Central memory CD4-positive, alpha-beta T cell (primary cell): ENCODE measurements around the gene ZDHHC20.
"Not testable (repeated sequence)": the region's sequence is repeated elsewhere in the genome, so short reads cannot be mapped to it uniquely, and the experiment has no call there.

Experiments used
- DNase-seq: peaks from one replicate; pipeline ENCODE4 v3.0.0; 2022

ZDHHC20 gene

DNA sequence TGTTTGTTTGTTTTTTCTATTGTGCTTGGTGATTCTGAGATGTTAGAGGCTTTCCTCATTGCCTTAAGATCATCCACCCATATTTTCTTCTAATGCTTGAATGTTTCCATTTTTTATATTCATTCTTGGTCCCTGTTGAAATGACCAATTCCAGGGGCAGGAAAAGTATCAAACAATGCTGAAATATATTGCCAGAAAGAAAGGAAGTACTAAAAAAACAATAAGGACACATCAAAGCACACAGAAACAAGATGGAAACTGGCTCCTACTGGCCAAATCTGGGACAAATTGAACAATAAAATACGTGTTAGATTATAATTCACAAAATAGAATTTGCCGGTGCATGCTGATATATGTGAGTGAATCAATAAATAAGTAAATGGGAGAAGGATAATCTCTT is 23.9 kb downstream of the ZDHHC20 start:
- no peak for DNase-seq

DNA sequence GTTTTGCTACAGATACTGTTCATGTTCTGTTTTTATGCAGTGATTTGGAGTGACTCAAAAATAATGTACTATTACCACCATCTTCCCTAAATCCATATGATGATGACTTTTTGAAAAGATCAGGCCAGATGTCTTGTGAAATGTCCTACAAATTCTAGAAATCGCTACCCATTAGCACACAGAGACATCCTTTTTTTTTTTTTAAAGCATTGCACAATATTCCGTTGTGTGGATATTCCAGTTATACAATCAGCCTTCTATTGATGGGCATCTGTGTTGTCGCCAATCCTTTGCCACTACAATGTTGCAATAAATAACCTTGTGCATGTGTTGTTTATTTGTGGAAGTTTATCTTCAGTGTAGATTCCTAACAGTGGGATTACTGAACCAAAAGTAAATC is 24.5 kb downstream of the ZDHHC20 start:
- no peak for DNase-seq

DNA sequence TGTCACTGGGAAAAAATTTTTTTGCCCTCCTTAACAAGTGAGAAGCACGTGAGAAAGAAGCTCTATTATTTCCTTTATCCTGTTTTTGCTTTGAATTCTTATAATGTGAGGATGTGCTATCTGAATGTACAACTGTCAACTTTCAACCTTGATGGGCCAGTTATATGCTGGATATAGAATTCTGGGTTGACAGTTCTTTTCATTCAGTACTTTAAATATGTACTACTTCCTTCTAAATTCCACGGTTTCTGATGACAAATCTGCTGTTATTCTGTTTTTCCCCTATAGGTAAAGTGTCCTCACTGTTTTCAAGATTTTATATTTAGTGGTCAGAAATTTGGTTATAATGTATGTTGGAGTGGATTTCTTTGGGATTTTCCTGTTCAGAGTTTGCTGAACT is 29.9 kb downstream of the ZDHHC20 start:
- DNase-seq: no peak

DNA sequence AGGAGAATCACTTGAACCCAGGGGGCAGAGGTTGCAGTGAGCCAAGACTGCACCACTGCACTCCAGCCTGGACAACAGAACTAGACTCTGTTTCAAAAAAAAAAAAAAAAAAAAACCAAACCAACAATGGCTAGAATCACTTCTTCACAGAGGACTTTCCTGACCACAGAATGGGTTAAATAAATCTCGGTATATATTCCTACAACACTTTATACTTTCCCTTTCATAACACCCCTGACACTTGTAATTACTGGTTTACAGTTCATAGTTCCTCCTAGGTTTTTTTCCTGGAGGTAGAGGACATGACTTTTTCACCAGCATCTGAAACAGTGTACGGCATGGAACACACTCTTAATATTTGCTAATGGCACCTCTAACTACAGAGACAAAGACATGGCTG is 31.4 kb downstream of the ZDHHC20 start:
- DNase-seq: no peak

DNA sequence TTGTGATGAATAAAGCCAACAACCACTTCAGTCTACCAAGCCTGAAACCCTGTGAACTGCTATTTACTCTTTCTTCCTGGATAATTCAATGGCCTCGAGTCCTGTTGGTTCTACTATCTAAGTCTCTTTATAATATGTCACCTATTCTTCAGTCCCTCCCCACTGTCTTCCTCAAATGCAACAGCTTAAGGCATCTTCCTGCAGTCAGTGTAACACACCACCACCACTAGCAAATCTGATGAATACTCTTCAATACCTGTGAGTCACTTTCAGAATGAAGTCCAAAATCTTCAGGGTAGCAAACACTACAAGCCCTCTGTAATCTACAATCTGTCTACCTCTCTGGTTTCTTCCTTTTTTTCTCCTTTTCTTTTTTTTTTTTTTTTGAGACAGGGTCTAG is 32.9 kb downstream of the ZDHHC20 start:
- DNase-seq: no peak

DNA sequence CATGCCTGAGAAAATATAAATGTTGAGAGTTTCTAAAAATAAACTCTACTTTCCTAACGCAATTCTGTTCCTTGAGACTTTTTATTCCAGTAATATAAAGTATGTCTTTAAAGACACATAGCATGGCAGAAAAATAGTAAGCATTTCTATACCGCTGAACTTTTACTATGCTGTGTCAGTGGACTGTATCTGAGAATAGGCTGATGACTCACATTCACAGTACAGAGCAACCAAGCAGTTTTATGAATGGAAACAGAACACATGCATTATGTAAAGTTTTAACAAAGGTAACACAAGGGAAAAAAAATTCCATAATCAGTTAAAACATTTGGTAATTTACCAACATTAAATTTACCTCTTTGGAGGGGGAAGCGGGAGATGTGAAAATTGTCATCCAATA is 38.4 kb downstream of the ZDHHC20 start:
- no peak for DNase-seq

DNA sequence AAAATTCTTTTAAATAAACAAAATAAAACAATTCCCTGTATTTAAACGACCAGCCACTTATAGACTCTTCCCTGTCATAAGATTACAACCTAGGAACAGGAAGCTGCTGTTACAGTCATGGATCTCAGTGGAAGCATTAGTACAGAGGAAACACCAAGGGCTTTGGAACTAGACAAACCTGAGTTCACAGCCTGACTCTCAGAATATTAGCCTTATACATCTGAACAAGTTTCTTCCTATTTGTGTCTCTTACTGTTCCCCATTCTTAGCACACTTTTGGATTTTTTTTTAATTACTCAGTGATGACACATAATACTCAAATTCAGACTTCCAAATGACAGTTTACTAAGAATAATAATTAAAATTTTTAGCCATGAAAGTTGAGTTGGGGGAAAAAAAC is 46.1 kb downstream of the ZDHHC20 start:
- DNase-seq: no peak

DNA sequence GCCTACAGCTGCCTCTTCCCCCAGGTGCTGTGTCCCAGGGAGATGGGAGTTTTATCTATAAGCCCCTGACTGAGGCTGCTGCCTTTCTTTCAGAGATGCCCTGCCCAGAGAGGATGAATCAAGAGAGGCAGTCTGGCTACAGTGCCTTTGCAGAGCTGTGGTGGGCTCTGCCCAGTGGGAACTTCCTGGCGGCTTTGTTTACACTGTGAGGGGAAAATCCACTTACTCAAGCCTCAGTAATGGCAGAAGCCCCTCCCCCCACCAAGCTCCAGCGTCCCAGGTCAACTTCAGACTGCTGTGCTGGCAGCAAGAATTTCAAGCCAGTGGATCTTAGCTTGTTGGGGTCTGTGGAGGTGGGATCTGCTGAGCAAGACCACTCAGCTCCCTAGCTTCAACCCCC is 48.6 kb downstream of the ZDHHC20 start:
- DNase-seq: not testable (repeated sequence)

DNA sequence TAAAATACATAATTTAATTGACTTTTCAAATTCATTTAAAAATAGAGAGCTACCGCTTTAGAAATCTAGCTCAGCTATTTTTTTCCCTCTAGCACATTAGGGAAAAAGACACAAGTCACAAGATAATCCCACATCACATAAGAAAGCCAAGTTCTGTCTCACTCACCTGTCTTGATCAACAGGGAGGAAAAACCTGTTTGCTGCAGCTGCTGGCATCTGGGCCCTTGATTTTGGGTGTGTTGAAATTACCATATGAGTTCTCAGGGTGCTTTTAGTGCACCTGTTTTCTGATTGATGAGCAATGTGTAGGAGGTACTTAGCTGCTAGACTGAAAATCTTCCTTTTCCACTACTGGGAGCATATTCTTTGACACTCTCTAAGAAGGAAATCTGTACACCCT is 53.8 kb downstream of the ZDHHC20 start:
- DNase-seq: no peak

DNA sequence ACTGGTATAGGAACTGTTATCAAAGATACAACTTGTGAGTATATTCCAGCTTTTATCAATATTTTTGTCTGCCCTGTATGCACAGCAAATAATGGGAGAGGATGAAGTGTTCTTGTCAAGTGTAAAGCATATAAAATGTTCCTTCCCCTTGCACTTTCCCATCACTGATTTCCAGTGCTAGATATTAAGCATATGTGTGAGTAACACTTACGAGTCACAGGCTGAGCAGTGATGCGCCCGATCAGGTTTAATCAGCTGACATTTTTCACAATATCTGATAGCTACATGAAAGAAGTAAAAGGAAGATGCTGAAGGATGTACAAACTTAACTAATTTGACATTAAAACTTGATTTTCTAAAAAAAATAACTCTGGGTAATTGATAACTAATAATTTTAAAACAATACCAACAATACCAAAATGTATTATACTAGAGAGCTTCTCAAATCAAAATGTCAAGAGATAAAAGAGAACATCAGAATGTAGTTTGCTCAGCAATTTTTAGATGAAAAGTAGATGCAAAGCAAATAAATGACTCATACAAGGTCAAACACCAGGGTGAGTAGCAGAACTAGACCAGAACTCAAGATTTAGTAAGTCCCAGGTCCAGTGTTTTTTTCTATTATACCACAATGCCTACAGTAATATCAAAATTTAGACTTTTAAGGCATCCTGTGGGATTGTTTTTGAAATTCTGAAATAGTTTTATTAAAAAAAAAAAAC is 56.4 kb downstream of the ZDHHC20 start:
- no peak for DNase-seq

DNA sequence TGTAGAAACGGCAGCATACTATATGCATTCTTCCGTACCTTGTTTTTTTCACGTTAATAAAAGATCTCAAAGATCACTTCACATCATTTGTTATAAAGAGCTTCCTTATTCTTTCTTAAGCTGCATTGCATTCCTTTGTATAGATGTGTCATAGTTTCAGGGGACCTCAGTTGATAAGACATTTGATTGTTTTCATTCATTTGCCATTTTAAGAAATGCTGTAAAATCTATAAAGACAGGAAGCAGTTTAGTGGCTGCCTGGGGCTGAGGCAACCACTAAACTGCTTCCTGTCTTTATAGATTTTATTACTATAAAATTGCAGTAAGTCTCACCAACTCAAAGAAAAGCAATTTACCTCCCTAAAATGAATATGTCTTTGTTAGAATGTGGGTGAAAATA is 59.4 kb downstream of the ZDHHC20 start:
- DNase-seq: no peak

DNA sequence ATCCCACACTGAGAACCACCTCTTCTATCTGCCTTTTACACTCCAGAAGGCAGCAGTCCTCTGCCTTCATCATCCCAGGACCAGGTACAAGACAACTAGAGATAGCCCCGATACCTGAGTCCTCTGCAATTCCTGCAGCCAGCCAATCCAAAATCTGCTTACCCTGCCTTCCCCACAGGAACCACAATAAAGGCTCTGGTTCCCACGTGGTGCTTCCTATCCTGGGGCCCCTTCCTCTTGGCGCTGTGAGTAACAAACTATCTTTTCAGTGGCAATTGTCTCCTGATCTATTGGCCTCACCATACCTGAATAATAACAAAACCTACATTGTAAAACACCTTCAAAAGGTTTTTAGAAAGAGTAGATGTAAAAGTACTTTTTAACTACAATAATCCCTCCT is 63.1 kb downstream of the ZDHHC20 start:
- DNase-seq: peak; percentile 36

DNA sequence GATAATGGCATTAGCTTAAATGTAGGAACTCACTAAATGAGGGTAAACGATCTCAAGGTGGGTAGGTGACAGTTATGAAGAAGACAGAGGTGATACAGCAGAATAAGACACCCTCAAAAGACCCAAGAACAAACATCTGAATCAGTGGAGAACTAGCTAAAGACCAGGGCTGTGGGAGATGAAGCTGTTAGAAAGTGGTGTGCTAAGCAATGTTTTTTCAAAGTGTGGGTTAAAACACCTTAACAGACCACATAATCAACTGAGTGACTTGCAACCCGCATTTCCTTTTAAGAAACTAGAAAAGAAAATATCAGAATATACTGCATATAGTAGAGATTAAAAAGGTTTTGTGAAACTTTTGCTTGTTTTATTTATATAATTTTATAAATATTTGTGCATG is 70.0 kb downstream of the ZDHHC20 start:
- DNase-seq: no peak

DNA sequence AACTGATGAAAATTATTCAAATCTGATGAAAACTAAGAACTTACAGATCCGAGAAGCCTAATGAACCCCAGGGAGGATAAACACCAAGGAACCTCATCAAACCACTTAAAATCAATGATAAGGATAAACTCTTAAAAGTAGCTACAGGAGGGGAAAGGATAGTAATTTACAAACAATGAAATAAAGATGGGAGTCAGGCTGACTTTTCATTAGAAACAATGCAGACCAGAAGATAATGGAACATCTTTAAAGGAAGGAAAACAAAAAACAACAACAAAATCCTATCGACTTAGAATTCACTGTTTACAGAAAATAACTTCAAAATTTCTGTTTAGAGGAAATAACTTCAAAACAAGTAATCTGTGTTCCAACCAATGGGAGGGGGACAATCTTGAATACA is 73.4 kb downstream of the ZDHHC20 start:
- no peak for DNase-seq

DNA sequence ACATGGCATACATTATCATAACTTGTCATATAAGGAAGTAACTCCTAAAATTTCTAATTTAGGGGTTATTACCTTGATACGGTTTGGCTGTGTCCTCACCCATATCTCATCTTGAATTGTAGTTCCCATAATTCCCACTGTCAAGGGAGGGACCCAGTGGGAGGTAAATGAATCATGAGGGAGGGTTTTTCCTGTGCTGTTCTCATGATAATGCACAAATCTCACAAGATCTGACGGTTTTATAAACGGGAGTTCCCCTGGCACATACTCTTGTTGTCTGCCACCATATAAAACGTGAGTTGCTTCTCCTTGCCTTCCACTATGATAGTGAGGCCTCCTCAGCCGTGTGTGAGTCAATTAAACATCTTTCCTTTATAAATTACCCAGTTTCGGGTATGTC is 76.0 kb downstream of the ZDHHC20 start:
- DNase-seq: no peak

DNA sequence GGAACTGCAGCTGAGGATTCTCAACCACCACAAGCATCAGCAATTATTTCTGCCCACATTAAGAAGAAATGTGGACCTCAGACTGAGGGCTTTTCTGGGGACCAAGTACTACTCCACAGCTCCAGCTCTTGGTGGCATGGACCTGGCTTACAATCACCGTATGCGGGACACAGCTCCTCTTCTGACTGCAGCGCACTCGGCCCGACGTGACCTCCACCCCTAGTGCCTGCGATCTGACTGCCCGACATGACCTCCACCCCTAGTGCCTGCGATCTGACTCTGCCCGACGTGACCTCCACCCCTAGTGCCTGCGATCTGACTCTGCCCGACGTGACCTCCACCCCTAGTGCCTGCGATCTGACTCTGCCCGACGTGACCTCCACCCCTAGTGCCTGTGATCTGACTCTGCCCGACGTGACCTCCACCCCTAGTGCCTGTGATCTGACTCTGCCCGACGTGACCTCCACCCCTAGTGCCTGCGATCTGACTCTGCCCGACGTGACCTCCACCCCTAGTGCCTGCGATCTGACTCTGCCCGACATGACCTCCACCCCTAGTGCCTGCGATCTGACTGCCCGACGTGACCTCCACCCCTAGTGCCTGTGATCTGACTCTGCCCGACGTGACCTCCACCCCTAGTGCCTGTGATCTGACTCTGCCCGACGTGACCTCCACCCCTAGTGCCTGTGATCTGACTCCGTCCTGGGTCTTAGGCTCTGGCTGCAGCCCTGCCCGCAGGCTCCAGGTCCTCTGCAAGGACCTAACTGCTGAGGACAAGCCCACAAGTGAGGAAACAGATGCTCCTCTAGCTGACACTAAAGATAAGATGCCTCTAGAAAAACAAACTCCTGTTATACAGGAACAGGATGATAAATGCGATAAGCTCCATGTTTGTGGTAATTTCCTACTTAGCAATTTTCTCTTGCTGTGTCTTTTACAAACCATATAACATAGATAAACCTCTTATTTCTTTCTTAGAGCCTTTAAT is 81.8 kb downstream of the ZDHHC20 start:
- DNase-seq: not testable (repeated sequence)

DNA sequence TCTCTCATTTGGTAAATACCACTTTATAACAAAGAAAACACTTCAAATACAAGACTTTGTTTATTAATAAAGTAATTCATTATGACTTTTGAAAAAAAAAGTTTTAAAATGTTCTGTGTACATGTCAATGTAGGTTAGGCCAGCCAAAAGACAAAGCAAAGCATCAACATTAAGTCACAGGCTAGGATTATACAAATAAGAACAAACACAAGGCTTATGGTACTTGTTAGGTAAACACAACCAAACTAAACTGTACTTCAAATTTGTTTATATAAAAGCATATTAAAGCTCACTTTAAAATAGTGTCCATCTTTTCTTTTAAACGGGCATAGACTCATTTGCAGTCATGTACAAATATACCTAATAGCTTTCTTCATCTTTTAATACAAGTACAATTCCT is 86.6 kb downstream of the ZDHHC20 start:
- no peak for DNase-seq

DNA sequence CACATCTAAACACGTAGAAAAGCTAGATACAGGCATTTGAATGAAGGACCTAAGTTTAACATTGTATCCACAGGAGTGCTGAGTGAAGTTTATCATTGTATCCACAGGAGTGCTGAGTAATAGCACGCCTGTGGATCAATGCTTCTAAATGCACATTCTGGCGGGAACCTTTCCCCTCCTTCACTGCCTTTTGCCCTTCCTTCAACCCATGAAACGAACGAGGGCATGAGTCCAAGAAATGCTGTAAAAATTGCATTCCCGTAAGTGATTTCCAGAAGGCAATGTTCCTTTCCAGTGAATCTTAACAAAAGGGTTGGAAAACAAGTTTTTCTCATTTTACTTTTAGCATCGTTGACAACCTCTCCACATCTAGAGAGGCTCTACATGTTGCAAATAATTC is 88.1 kb downstream of the ZDHHC20 start:
- DNase-seq: no peak

DNA sequence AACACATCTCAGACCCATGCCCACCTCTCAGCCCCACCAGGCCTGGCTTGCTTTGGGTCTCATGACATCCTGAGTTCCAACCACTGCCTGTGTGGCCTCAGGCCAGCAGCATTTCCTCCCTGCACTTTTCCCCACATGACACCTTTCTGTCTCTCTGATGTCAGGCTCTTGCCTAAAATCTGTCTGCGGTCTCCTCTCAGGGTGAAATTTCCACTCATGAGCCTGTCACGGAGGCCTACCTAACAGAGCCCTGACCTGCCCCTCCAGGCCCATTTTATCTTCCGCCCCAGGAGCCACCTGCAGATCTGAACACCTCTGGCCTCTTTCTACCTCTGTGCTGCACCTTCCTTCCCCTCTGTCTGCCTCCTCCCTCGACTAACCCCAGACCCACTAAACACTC is 93.5 kb downstream of the ZDHHC20 start:
- no peak for DNase-seq

DNA sequence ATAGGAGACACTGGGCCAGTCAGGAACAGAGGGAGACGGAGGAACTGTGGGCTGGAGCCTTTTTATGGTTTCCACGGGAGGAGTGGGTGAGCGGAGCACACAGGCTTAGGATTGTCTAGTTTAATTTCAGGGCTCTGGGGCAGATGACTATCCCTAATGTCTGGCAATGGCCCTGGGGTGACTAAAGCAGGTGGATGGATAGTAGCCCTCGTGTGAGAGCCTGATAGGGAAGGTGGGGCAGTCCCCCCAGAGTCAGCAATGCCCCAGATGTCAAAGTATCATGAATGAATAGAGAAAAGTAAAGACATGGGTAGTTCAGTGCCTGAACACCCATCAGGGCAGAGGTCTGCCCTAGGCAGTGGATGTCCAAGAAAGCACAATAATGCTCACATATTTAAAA is 94.2 kb downstream of the ZDHHC20 start:
- DNase-seq: no peak

DNA sequence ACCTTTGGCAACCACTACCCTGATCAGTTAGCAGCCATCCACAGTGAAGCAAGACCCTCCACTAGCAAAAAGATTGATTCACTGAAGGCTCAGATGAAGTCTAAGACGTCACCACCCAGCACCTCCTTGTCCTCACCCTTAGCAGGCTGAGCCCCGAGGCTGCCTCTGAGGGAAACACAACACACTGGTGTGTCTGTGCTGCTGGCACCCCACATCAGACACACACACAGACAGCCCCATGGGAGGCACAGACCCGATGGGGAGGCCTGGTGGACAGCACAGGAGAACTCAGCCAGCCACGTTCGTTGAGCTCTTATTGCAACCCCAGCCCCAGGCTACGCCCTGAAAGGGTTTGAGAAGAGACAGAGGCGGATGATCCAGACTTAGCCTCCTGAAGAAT is 94.7 kb downstream of the ZDHHC20 start:
- DNase-seq: no peak

DNA sequence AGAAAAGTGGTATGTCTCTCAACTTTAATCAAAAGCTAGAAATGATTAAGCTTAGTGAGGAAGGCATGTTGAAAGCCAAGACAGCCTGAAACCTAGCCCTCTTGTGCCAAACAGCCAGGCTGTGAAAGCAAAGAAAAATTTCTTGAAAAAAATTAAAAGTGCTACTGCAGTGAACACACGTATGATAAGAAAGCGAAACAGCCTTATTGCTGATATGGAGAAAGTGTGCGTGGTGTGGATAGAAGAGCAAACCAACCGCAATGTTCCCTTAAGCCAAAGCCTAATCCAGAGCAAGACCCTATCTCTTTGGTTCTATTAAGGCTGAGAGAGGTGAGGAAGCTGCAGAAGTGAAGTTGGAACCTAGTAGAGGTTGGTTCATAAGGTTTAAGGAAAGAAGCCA is 96.4 kb downstream of the ZDHHC20 start:
- no peak for DNase-seq

DNA sequence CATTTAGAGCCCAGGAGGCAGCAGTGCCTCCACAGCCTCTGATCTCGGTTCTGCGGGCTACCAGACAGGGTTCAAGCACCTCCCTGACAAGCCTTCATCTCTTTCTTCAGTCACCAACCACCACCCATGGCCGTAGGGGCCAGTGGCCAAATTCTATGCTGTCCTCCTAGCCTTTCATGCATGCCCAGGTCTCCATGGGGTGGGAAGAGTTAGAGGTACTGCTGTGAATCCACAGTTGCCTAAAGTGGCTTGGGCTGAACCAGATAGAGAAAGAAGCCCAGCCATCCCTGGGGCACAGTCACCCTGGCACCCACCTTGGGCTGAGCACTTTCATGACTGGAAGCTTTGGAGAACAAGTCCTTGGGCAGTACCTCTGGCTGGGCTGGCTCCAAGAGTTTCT is 97.4 kb downstream of the ZDHHC20 start:
- no peak for DNase-seq

DNA sequence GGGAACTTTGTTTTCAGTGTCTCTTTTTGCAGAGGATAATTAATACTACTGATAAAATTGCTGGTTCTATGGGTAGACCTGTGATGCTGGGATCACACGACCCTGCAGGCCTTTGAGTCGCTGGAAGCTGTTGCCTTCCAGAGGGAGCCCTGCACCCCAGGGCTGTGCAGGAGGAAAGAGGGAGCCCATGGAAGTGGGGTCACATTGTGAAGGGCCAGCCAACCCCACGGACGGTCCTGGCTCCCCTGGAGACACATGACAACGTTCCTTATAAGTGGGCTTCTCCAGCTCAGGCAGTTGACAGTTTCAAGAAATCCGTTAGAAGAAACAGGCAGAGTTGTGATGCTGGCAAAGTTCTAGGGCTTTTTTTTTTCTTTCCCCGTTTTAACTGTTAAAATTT is 98.0 kb downstream of the ZDHHC20 start:
- no peak for DNase-seq
